IPS-18a (cell line): ENCODE measurements around the gene TAF7L.

Experiments
- H3K27ac ChIP-seq: one replicate; pipeline ENCODE4 v1.5.1; 2013; ENCODE audit warnings: low read length
- H3K27me3 ChIP-seq: one replicate; pipeline ENCODE4 v1.6.1; 2013; ENCODE audit warnings: mild to moderate bottlenecking, low read length; ENCODE audit not compliant: control insufficient read depth, insufficient read depth
- H3K36me3 ChIP-seq: one replicate; pipeline ENCODE4 v1.6.1; 2013; ENCODE audit warnings: low read depth, low read length; ENCODE audit not compliant: control insufficient read depth
- H3K4me1 ChIP-seq: one replicate; pipeline ENCODE4 v1.6.1; 2013; ENCODE audit warnings: low read depth, low read length; ENCODE audit not compliant: control insufficient read depth
- H3K4me3 ChIP-seq: one replicate; pipeline ENCODE4 v1.5.1; 2013; ENCODE audit warnings: low read length
- H3K9ac ChIP-seq: one replicate; pipeline ENCODE4 v1.6.1; 2013; ENCODE audit warnings: mild to moderate bottlenecking, low read length, moderate library complexity
- H3K9me3 ChIP-seq: one replicate; pipeline ENCODE4 v1.6.1; 2013; ENCODE audit warnings: low read depth, low read length; ENCODE audit not compliant: control insufficient read depth

Gene TAF7L

DNA sequence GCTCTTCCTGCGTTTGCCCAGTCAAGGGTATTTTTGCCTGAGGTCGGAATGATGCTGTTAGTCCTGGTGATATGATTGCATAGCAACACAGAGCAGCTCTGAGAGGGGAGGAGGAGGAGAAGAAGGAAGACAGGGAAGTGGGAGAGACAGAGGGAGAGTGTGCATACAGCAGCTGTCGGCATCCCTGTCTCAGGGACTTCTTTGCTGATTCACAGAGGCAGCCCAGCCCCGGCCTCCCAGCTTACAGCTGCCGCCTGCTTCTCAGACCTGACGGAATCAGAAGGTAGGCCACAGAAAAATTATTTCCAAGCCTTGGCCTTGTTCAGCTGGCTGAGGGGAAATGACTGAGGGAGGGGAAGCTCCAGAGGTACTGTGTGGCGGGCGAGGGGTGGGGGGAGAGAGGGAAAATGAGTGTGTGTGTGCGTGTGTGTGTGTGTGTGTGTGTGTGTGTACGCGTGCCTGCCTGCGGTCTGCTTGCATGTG lies 71.2 kb downstream of the TAF7L start:
- Histone ChIP-seq H3K4me3 (peak overlapping the region; percentile 51), H3K9ac (no peak overlapping the region), H3K36me3 (no peaks in the 10 kb centered on the region), H3K9me3 (no peaks in the 10 kb centered on the region), H3K27ac (no peak overlapping the region), H3K27me3 (no peaks in the 10 kb centered on the region), H3K4me1 (peaks cover 5% of the 10 kb centered on the region)

DNA sequence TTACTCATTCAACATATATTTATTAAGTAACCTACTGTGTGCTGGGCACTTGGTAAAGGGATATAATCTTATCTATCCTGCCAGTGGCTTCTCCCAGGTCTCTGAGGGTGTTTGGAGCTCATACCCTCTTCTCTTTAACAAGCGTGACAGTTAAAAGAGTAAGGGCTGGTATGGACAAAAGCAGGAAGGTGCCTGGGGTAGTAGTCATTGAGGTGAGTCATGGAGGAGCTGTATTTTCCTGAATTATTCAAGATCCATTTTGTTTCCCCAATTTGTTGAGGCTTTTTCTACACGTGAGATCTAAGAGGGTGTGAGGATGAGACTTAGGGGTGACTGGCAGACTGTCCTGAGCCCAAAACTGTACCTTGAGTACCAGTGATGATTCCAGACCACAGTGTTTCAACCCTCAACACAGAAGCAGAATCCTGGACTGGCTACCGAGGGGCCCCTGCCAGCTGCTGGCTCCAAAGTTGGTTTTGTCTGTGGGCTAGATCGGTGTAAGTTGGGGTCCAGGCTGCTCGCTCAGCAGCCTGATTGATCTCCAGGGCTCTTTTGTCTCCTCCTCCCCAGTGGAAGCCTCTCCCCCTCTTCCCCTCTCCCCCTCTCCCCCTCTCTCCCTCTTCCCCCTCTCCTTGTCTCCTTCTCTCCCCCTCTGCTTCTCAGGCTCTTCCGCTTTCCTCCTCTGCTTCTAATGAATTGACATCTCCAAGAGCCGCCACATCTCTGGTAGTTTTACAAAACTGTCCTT lies 71.8 kb downstream of the TAF7L start, which contains the start of gene DRP2:
TSS of gene DRP2 (plus strand) at position 671 of the 748 bp plus-strand sequence. CDS start 11,862 bp downstream, outside the sequence.
- peaks cover 5% of the 10 kb centered on the region for H3K4me1 ChIP-seq
- no peak within 1 kb of the TSS for H3K9ac ChIP-seq
- no peaks in the 10 kb centered on the region for H3K36me3 ChIP-seq
- H3K27me3 ChIP-seq: no peaks in the 10 kb centered on the region
- H3K27ac ChIP-seq: no peak within 1 kb of the TSS
- no peaks in the 10 kb centered on the region for H3K9me3 ChIP-seq
- peak within 1 kb of the TSS; percentile 51 for H3K4me3 ChIP-seq
